Frontal cortex (tissue), 4 donors: ENCODE data around the gene RANBP10. TPM values are rescaled to one million over a fixed set of nuclear protein-coding genes. Genes with fewer than 3 reads are reported as not detected.
"Not testable (repeated sequence)": the region's sequence is repeated elsewhere in the genome, so short reads cannot be mapped to it uniquely, and the experiment has no call there.

Experiments
- DNase-seq, 2 donors: peaks; one replicate each; pipeline ENCODE4 v3.0.0; 2012; ENCODE audit warnings: low spot score in 2 of 2
- FAIRE-seq: peaks from 2 replicates; lab custom pipeline; 2012; peaks lifted over from hg19 to GRCh38; lab: Jason Lieb, UNC
- small RNA-seq: library from RNA; depleted of rRNA; stranded (forward); fragments of <200 nt; gene quantifications from one replicate; pipeline ENCODE3, GENCODE V24; 2014
- total RNA-seq: library from RNA; depleted of rRNA; stranded (reverse); fragments of >200 nt; gene quantifications from one replicate; pipeline ENCODE4 v1.2.3, GENCODE V29; 2014
- donor health status: control.
- donor health status: control.
- donor health status: control.

Gene RANBP10
- total RNA-seq, 1 donor from 2014 or later: 3.7 TPM

DNA sequence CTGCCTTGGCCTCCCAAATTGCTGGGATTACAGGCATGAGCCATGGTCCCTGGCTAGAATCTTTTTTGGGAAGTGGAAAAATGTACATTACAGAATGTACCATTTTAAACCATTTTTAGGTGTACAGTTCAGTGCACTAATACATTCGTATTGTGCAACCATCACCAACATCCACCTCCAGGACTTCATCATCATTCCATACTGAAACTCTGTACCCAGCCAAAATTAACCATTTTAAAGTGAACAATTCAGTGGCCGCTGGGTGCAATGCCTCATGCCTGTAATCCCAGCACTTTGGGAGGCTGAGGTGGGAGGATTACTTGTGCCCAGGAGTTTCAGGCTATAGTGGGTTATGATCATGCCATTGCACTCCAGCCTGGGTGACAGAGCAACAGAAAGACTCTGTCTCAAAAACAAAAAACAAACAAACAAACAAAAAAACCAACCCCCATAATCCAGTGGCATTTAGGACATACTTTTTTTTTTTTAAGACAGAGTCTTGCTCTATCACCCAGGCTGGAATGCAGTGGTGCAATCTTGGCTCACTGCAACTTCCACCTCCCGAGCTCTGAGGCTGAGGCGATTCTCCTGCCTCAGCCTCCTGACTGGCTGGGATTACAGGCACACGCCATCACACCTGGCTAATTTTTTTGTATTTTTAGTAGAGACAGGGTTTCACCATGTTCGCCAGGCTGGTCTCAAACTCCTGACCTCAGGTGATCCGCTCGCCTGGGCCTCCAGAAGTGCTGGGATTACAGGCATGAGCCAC is 112.7 kb downstream of the RANBP10 start:
- FAIRE-seq, DNase-seq: not testable (repeated sequence)

DNA sequence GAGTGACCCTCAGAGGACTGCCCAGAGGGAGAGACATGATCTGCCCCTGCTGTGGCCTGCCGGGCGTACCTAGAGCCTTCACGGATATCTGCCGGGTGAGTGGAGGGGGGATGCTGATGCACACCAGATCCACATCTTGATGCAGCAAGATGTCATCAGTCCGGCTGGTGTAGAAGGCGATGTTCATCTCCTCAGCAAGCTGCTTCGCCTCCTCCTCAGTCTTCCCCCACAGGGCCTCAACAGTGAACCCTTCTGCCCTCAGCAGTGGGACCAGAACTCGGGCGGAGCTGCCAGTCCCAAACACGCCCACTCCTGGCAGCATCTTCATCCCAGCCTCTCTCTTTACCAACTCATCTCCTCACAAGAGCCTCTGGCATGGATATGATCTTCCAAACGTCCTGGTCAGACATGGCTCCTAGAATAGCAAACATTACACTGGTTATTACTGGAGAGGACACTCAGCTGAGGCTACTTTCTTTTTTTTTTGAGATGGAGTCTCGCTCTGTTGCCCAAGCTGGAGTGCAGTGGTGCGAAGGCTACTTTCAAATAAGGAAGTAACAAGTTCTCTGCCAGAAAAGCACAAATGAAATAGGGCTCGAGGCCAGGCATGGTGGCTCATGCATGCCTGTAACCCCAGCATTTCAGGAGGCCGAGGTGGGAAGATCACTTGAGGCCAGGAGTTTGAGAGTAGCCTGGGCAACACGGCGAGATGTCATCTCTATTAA is 120.8 kb downstream of the RANBP10 start:
- FAIRE-seq (no peak), DNase-seq (no peak)

DNA sequence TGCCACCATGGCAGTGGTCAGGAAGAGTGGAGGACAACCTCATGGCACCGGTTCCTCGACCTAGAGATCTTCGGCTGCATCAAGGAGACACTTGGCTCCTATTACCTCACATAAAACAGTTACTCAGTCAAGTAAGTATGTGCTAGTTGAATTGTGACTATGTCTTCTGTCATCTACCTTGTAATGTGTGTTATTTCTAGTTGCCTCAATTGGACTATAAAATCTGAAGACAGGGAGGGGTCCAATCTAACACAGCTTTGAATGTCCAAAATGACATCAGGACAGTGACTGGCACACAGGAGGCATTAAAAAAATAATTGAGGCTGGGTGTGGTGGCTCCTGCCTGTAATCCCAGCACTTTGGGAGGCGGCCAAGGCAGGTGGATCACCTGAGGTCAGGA is 122.6 kb downstream of the RANBP10 start:
- FAIRE-seq (no peak), DNase-seq (no peak)

DNA sequence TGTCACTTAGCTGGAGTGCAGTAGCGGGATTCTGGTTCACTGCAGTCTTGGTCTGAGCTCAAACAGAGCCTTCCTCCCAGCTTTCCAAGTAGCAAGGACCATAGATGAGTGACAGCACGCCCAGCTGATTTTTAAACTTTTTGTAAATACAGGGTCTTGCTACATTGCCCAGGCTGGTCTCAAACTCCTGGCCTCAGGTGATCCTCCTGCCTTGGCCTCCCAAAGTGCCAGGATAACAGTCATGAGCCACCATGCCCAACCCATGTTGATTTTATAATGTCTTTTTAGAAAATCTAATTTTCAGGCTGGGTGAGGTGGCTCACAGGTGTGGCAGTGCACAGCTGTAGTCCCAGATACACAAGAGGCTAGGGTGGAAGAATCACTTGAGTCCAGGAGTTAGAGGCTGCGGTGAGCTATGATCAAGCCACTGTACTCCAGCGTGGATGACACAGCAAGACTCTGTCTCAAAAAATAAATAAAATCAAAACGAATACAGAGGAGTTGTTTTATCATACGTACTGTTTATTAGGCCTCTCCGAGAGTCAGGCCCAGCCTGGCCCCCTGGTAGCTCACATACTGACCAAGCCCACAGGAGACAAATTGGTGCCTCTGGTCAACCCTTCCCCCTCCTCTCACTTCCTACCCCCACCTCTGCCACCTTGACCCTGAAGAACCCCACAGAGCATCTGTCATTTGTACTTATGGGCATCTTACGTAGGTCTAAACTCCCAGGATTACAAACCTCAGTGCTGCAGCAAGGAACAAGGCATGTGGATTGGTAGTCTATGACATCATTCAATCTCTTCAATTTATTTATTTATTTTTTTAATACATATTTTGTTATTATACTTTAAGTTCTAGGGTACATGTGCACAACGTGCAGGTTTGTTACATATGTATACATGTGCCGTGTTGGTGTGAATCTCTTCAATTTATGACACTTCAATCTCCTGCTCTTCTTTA is 126.1 kb downstream of the RANBP10 start:
- DNase-seq (no peak), FAIRE-seq (no peak)

DNA sequence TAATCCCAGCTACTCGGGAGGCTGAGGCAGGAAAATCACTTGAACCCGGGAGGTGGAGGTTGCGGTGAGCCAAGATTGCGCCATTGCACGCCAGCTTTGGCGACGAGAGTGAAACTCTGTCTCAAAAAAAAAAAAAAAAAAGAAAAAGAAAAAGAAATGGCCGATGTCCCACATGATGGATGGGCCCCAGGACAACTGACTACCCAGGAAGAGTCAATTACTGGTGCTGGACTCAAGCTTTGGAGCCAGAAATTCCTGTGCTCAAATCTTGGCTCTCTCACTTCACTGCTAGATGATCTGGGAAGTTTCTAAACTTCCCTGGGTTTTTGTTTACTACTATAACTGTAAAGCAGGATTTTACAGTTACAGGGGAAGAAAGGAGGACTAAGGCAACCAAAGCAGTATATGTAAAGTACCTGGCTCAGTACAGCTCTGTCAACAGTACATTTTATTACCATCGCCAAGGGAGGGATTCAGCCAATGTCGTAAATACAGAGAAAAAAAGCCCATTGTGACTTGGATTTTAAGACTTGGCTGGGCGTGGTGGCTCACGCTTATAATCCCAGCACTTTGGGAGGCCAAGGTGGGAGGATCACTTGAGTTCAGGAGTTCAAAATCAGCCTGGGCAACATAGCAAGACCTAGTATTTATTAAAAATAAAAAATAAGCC is 127.9 kb downstream of the RANBP10 start:
- FAIRE-seq (no peak), DNase-seq (no peak)

DNA sequence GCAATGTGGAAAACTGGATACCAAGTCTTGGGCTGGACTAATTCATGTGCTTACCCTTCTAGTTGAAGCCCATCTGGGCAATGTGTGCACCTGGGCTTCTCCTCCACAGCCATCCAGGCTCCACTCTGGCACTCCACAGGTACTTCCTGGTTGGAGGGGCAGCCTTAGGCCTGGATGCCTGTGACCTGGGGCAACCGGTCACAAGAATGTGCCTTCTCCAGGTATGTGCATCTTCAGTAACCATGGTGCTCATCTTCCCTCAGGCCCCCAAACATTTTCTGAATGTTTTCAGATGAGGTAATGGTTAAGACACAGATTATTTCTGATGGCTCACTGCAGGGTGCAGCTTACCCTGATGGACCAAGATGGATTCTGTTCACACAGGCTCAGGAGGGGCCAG is 128.6 kb downstream of the RANBP10 start:
- FAIRE-seq: no peak
- no peak for DNase-seq

DNA sequence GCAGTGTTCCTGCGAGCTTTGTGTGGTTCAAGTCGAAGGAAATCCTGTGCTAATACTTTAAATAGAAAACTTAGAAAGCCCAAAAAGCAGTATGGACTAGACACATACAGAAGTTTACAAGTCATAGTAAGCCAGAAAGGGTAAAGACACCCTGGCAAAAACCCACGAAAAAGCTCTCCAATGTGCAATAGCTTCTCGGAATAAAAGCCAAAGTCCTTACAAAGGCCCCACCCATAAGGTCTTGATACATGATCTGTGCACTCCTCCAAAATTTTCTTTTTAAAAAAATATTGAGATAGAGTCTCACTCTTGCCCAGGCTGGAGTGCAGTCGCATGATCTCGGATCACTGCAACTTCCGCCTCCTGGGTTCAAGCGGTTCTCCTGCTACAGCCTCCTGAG is 129.4 kb downstream of the RANBP10 start:
- DNase-seq (no peak), FAIRE-seq (no peak)

DNA sequence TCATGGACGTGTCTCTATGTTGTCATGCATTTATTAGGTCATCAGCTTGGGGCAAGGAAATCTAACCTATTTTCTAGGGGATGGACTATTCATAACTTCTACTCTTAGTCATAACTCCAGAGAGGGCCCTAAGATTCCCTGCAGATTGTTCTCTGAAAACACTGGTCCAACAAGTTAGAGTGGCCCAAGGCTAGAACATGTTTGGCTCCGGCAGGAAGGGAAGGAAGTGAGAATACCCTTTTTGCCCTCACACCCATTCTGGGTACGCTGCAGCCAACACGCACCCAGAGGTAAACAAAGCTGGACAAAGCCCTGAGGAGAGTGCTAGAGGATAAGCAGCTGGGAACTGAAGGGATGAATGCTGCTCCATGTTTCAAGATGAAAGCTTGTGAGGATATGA is 129.8 kb downstream of the RANBP10 start:
- FAIRE-seq (no peak), DNase-seq (no peak)

DNA sequence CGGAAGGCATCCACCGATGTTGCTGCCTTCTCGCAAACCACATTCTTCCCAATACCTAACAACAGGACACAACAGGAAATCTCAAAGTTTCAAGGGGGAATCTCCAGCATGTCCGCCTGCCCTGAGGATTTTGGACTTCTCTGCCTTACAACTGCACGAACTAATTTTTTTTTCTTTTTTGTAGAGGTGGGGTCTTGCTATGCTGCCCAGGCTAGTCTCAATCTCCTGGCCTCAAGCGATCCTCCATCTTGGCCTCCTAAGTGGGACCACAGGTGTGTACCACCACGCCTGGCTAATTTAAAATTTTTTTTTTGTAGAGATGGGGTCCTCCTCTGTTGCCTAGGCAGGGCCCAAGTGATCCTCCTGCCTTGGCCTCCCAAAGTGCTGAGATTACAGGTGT is 130.4 kb downstream of the RANBP10 start:
- no peak for FAIRE-seq

DNA sequence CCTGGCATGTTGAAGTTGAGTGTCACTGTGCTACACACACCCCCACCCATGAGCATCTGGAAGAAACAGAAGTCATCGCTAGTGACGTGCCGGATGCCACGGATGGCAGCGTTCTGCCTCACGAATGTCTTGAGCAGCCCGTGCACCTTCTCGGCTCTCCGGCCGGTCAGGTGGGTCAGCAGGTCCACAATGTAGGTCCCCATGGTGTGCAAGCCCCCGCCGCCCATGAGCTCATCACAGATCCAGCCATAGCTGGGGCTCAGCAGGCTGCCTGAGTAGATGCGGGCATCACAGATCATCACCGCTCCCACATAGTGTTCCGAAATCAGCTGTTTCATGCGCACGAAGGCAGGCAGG is 130.8 kb downstream of the RANBP10 start:
- FAIRE-seq: no peak
- DNase-seq: no peak

More for the DNA sequence above, 130.4 kb downstream of the RANBP10 start:
- DNase-seq: no peak

DNA sequence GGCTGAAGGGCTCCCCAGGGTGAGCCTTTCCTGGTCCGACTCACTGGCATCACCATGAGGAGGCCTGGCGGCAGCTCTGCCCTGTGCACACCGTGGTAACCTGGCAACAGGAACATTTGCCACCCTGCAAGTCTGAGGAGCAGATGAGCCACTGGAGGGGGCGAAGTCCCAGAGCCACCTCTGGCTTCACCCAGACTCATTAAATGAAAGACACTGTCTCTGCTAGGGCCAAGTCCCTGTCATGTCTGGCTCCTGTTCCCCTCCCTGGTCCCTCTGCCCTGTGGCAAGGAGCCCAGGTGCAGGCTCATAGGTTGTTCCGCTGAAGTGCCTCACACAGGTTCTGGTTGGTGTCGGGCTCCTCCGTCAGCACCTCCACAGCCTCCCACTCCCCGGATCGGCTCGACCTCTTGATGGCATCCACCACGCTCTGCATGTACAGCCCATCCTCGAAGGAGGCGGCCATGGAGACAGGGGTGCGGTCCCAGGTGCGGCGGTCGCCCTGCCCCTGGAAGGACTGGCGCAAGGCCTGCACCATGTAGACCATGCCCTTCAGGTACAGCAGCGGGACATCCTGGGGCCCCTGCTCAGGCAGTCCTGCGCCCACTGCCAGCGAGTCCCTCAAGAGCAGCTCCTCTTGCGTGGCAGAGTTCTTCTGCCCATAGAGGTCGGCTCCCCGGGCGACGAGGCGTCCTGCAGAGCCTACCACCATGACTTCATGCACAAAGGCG is 131.3 kb downstream of the RANBP10 start:
- FAIRE-seq (no peak), DNase-seq (no peak)

DNA sequence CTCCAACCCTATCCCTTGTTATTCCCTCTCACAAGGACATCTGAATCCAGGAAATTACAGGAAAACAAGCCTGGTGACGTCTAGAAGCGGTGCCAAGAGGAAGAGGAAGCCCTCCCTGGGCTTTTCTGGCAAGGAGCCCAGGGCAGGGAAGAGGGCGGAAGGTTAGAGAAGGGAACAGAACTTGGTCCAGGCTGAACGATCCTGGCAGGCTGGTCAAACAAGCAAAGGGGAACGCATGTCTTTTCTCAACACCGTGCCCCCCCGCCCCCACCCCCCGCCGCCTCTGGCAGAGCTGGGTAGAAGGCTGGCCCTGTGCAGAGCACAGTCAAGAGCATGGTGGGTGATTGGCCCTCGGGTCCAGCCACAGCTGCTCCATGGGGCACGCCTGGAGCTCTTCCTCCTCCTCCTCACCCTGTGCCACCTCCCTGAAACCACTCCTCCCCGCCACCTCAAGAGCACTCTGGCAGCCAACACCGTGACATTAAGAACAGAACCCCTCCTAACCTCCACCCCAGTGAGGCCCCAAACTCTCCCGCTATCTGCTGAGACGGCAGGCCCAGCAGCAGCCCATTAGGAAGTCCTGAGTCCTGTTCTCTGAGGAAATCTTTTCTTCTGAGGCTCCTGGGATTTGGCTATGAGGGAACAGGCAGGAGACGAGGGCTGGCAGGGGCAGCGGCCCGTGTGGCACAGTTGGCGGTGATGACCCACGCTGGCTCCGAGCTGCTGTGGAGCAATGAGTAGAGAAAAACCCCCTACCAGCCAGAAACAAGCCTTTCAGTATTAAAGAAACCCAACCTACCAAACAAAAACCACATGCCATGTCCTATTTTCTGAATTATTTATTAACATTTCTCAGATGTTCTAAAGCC is 132.4 kb downstream of the RANBP10 start:
- DNase-seq (peak in 1 of 2 donors; percentile 25), FAIRE-seq (no peak)

Small RNA genes lying within 50 kb of the gene (small RNA-seq; reads per million reads assigned to genes)
- gene AC040162.2: not detected

Other genes starting within 250 kb of the RANBP10 start
- 62.0 TPM for gene CTCF, start 244.0 kb downstream of the RANBP10 start, total RNA-seq
- 2.4 TPM for gene CARMIL2, start 161.4 kb downstream of the RANBP10 start, total RNA-seq
- gene ACD, start 146.3 kb downstream of the RANBP10 start, total RNA-seq: 24.9 TPM
- 9.4 TPM for gene PARD6A, start 145.6 kb downstream of the RANBP10 start, total RNA-seq
- 9.4 TPM for gene ENKD1, start 139.8 kb downstream of the RANBP10 start, total RNA-seq
- gene C16orf86, start 139.7 kb downstream of the RANBP10 start, total RNA-seq: 2.0 TPM
- 57.9 TPM for gene GFOD2, start 87.2 kb downstream of the RANBP10 start, total RNA-seq
- gene TSNAXIP1, start 329 bp upstream of the RANBP10 start, total RNA-seq: 4.5 TPM
- gene THAP11, start 35.8 kb upstream of the RANBP10 start, total RNA-seq: 26.5 TPM
- 70.9 TPM for gene NUTF2, start 40.4 kb upstream of the RANBP10 start, total RNA-seq
- 25.3 TPM for gene CENPT, start 41.1 kb upstream of the RANBP10 start, total RNA-seq
- 64.0 TPM for gene EDC4, start 66.5 kb upstream of the RANBP10 start, total RNA-seq
- not detected for gene NRN1L, start 78.3 kb upstream of the RANBP10 start, total RNA-seq
- 6.5 TPM for gene PSKH1, start 86.7 kb upstream of the RANBP10 start, total RNA-seq
- 2.0 TPM for gene CTRL, start 125.3 kb upstream of the RANBP10 start, total RNA-seq
- 13.0 TPM for gene PSMB10, start 130.3 kb upstream of the RANBP10 start, total RNA-seq
- 0.82 TPM for gene LCAT, start 137.6 kb upstream of the RANBP10 start, total RNA-seq
- gene SLC12A4, start 162.1 kb upstream of the RANBP10 start, total RNA-seq: 6.5 TPM
- not detected for gene DPEP3, start 173.9 kb upstream of the RANBP10 start, total RNA-seq
- gene DPEP2, start 192.9 kb upstream of the RANBP10 start, total RNA-seq: 0.82 TPM
- gene DPEP2NB, start 209.4 kb upstream of the RANBP10 start, total RNA-seq: not detected
- gene DDX28, start 216.7 kb upstream of the RANBP10 start, total RNA-seq: 13.5 TPM
- 11.0 TPM for gene DUS2, start 216.7 kb upstream of the RANBP10 start, total RNA-seq